Stimulated activated CD4-positive, alpha-beta T cell treated with anti-CD3 and anti-CD28 coated beads, Interleukin-2, amount 100 ng/mL, for 4 hours (primary cell): ENCODE data around the gene TDRD12.
"Not testable (repeated sequence)": the region's sequence is repeated elsewhere in the genome, so short reads cannot be mapped to it uniquely, and the experiment has no call there.

ENCODE experiments used
- DNase-seq: peaks from one replicate; pipeline ENCODE4 v3.0.0-alpha.2; 2020; ENCODE audit warnings: low read depth

Gene TDRD12

DNA sequence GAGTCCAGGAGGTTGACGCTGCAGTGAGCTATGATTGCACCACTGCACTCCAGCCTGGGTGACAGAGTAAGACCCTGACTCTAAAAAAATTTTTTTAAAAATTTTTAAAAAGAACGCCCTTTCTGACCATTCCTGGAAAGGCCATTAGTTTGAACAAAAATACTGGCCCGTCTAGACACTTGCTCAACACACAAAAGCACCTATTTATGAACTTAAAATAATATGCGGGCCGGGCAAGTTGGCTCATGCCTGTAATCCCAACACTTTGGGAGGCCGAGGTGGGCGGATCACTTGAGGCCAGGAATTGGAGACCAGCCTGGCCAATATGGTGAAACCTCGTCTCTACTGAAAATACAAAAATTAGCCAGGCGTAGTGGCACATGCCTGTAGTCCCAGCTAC, 147.9 kb downstream of the TDRD12 start:
- DNase-seq: not testable (repeated sequence)

DNA sequence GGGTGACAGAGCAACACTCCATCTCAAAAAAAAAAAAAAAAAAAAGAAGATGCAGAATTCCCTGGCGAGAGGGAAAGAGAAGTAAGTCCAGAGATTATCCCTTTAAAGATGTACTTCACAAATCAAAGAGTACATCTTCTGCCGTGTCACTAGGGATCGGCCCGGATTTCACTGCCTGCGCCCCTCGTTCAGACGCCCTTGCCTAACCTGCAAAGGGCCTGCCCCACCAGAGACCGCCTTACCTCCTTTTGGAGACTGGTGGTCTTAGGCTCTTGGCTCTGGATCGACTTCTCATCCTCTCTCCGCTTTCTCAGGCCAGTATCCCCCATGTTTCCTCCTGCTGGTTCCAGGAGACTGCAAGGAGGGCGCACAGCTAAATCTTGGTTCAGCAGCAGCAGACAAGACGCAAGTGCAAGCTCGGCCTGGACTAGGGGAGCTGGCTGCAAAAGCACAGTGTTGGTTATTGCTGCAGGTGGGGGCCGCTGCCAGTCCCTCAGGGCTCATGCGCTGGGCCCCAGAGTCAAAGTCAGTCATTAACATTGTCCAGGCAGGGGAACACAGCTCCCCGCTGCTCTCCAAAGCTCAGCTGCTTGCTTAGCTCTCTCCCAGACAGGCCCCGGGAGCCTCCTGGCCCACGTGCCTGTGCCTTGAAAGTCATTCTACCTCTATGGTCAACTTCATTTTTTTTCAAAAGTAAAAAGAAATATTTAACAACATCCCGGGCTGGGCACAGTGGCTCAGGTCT, 148.8 kb downstream of the TDRD12 start:
- no peak for DNase-seq

DNA sequence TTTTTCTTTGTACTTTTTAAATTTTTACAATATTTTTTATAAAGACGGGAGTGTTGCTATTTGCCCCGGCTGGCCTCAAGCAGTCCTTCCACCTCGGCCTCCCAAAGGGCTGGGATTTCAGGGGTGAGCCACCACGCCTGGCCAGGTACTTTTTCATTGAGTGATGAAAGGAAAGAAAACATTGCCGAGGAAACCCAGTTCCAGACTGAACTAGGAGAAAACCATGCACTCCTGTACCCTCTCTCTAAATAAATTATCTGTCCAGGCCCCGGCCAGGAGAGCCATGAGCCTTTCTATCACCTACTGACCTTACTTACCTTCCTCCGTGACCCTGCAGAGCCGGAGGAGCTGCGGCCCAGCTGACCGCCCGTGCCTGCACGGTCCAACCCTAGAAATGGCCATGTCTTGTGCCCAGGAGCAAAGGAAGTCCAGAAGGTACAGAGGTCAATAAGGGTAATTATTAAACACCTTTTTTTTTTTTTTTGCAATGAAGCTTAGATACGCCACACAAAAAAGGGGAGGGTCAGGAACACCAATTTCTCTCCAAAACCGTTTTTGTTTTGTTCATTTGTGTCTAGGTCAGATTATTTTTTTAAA, 149.9 kb downstream of the TDRD12 start, which contains the start of gene SLC7A9:
TSS of gene SLC7A9 (minus strand) at position 399 of the 597 bp plus-strand sequence. CDS start 1,233 bp downstream, outside the sequence.
- no peak for DNase-seq

DNA sequence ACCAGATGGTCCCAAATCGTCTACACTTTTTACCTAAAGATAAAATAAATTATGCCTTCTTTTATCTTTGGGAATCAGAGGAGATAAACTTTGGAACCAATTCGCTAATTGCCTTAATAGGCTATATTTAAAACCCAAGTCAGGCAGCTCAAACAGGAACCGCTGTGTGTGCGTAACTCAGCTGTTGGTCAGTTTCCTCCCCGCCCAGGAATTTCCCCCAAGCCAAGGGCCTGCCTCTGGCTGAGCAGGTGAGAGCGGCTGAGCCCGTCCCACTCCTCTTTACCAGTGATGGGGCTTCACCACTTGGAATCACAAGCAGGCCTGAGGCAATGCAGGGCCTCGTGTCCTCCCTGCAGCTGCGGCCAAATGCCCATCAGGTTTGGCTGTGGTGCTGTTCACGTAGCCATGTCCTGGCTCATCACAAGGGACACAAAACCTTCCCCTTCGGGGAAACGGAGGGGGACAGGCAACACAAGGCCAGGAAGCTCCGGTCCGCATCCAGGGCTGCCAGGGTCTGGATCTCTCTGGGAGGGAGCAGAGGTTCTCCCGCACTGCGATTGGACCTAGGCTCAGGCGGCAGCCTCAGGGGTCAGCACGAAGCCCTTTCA, 150.5 kb downstream of the TDRD12 start:
- DNase-seq: no peak

DNA sequence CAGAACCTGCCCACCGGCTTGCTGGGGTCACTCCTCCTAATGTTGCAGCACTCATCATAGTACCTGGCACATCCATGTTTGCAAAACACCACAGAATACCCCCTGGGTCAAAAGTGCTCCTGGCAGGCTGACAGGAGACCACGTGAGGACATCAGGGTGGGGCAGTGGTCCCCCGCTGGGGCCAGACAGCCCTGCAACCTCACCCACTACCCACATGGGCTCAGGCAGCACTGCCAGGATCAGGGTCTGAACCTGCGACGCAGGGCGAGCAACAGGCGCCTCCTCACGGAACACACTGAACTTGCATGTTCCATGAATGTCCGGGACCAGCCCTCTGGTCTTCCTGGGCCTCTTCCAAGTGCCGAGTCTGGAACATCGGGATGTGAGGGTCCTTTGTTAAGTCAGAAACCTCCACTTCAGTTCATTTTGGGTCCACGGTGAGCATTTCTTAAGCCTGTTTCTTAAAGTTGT, 151.4 kb downstream of the TDRD12 start:
- no peak for DNase-seq

DNA sequence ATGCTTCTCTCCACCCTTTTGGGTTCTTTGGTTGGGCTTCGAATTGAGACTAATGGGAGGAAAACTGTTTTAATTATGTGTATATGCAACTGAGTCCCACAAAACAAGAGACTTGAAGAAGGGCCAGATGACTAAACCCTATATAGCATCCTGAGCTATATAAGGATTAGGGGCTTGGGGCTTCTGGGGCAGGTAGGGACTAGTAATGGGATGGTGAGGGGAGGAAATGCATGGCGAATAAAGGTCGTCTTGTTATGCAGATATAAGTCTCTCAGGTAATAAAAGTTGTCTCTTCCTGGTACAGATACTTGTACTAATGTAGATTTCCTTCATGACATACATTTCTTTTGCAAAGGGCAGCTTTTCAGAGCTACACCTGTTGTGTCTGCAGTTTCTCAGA, 152.8 kb downstream of the TDRD12 start:
- no peak for DNase-seq

DNA sequence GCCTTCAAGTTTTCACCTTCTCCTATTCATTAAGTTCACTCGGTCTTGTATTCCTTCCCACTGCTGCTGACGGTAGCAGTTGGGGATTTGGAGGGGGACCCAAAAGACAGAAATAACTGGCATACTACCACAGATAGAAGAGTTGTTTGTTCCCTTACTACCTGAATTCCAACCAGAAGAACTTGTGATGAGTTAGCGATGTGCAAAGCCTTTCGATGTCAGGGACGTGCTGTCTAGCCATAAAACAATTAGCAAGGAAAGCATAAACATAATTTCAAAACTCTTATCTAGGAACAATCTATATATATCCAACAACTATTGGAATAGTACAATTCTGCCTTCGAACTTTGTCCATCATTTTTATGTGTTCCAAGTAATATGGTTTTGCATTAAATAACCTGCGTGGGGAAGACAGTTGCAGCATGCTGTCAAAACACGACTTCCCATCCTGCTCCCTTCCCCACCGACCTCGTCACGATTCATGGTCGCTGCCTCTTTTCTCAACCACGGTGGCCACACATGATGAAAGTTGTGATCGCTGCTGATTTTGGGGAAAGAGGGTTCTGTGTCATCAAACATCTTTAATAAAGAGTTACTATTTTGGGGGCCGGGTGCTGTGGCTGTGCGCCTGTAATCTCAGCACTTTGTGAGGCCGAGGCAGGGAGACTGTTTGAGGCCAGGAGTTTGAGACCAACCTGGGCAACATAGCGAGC, 153.8 kb downstream of the TDRD12 start:
- DNase-seq: no peak

DNA sequence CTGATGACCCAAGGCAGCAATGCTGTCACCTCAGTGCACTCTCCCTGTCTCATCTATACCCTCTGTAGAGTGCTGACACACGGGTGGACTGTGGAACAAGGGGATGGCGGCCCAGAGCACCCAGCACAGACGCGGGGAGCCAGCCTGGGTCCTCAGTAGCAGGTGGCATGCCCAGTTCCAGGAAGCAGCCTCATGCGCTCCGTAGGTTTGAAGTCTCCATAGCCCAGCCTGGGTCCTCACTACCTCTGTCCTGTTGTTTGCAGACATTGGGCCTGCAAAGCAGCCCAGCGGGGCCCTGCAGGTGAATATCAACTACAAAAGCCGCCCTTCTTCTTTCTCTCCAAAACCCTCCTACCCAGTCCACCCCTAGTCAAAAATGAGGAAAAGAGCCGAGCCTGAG, 155.0 kb downstream of the TDRD12 start:
- no peak for DNase-seq

DNA sequence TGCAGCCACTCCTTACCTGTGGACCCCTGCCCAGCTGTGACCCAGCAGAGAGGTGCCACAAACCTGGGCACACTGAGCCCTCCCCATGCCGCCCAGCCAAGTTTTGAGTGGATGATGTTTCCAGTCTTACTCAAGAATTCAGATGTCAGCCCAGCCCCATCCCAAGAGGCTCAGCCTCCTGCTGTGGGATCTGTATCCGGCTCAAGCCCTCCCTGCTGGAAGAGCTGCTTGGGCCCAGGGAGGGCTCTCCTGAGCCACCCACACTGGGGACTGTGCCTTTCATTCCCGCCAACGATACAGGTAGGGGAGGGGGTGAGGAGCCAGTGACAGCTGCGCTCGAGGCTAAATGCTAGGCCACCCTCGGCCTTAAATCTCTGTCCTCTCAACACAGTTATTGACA, 155.9 kb downstream of the TDRD12 start:
- no peak for DNase-seq

DNA sequence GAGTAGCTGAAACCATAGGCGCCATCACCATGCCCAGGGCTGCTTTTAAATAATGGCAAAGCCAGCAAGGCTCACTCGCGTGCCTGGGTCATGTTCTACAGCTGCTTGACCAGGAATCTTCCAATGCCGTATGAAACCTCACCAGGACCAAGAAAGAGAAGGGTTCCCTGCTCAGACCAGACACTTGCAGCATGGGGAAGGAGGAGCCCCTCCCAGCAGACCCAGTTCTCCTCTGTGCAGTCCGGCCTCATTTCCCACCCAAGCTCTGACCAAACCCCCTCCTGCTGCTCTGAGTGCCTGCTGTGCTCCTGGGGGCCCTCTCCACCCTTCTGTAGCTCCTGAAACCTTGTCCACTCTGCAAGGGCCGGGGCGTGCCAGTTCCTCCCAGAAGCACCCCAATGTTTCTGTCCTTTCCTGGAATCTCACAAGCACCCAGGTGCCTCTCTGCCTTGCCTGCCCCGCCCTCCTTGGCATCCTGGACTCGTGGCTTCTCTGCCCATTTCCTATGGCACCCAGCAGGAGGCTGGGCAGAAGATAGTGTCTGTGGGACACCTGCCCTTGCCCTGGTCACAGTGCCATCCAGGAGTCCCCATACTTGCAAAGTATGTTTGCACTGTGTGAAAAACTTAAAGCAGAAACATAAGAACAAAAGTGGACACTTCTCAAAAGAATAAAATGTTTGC, 156.8 kb downstream of the TDRD12 start:
- DNase-seq: no peak

DNA sequence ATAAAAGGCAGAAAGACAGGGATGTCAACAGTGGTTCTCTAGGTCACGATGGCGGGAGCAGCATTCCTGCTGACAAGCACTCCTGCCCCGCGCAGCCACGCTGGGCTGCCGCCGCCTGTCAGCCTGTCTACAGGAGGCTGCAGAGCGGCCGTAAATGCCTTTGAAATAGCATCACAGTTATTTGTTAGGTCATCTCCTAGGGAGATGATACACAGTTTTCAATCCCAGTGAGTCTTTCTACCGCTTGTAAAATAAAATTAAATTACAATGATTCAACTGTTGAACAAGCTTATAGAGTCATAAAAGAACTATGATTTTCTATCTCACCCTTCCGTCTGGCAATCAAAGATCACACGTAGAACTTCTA, 157.3 kb downstream of the TDRD12 start:
- no peak for DNase-seq
